NCI-H2107 treated with DMSO at 0.1 percent for 48 hours (cell line): ENCODE measurements around the gene DIO3.

Source experiments
- DNase-seq: peaks from one replicate; lab custom pipeline; 2025; ENCODE audit not compliant: unreplicated experiment; lab: John Stamatoyannopoulos, UW

DIO3 gene

GRCh38 chr14:101595887-101596721, 34.8 kb downstream of the DIO3 start:
- DNase-seq: no peak

- DNase-seq: no peak
Observed at GRCh38 chr14:101596742-101597141, 35.4 kb downstream of the DIO3 start.

- no peak for DNase-seq
Observed at GRCh38 chr14:101598159-101598558, 36.9 kb downstream of the DIO3 start.

GRCh38 chr14:101598571-101599233, 37.4 kb downstream of the DIO3 start:
- no peak for DNase-seq

- no peak for DNase-seq
Observed at GRCh38 chr14:101599234-101599885, 38.1 kb downstream of the DIO3 start.

- no peak for DNase-seq
Observed at GRCh38 chr14:101600336-101600890, 39.1 kb downstream of the DIO3 start.

- DNase-seq: no peak
Observed at GRCh38 chr14:101600891-101601605, 39.8 kb downstream of the DIO3 start.

GRCh38 chr14:101601606-101602465, 40.5 kb downstream of the DIO3 start:
- DNase-seq: no peak

GRCh38 chr14:101602466-101602840, 41.2 kb downstream of the DIO3 start:
- no peak for DNase-seq

GRCh38 chr14:101603096-101603495, 41.8 kb downstream of the DIO3 start:
- DNase-seq: no peak

- DNase-seq: no peak
Observed at GRCh38 chr14:101604228-101604934, 43.1 kb downstream of the DIO3 start.

- no peak for DNase-seq
Observed at GRCh38 chr14:101604935-101605780, 43.9 kb downstream of the DIO3 start.

GRCh38 chr14:101605836-101606235, 44.5 kb downstream of the DIO3 start:
- DNase-seq: no peak
